Measurements from ENCODE around the gene GNAS.
"Not testable (repeated sequence)": the region's sequence is repeated elsewhere in the genome, so short reads cannot be mapped to it uniquely, and the experiment has no call there.

The GNAS gene

GRCh38 chr20:58938078-58938477, 85.6 kb downstream of the GNAS start:
- H3K4me3 ChIP-seq (ENCODE audit: low read depth, low read length) = no peak overlapping the region
- in situ Hi-C loops (cut with HindIII; ENCODE audit: low sequenced_read_pairs) = no loop called here
- TF ChIP-seq CTCF (IDR thresholded peaks at IDR 0.05; ENCODE audit: low read depth, low read length, missing control alignments) = no peak
- DNase-seq (ENCODE audit: low read depth) = no peak

- in situ Hi-C loops (cut with HindIII; ENCODE audit: low sequenced_read_pairs) = no loop called here
- no peak overlapping the region for H3K4me3 ChIP-seq (ENCODE audit: low read depth, low read length)
- no peak for DNase-seq (ENCODE audit: low read depth)
These were observed 86.0 kb downstream of the GNAS start for GRCh38 chr20:58938541-58938940.

GRCh38 chr20:58941471-58941870, 89.0 kb downstream of the GNAS start:
- H3K4me3 ChIP-seq (ENCODE audit: low read depth, low read length) = no peak overlapping the region
- no peak for TF ChIP-seq CTCF (IDR thresholded peaks at IDR 0.05; ENCODE audit: low read depth, low read length, missing control alignments)
- no peak for DNase-seq (ENCODE audit: low read depth)
- in situ Hi-C loops (cut with HindIII; ENCODE audit: low sequenced_read_pairs) = no loop called here

More at GRCh38 chr20:58938541-58938940, 86.0 kb downstream of the GNAS start:
- TF ChIP-seq CTCF (IDR thresholded peaks at IDR 0.05; ENCODE audit: low read depth, low read length, missing control alignments) = no peak

GRCh38 chr20:58942549-58942948, 90.0 kb downstream of the GNAS start:
- in situ Hi-C loops (cut with HindIII; ENCODE audit: low sequenced_read_pairs) = no loop called here

GRCh38 chr20:58944610-58945009, 92.1 kb downstream of the GNAS start:
- in situ Hi-C loops (cut with HindIII; ENCODE audit: low sequenced_read_pairs) = no loop called here
- no peak for TF ChIP-seq CTCF (IDR thresholded peaks at IDR 0.05; ENCODE audit: low read depth, low read length, missing control alignments)
- no peak for DNase-seq (ENCODE audit: low read depth)
- no peak overlapping the region for H3K4me3 ChIP-seq (ENCODE audit: low read depth, low read length)

More at GRCh38 chr20:58942549-58942948, 90.0 kb downstream of the GNAS start:
- no peak for TF ChIP-seq CTCF (IDR thresholded peaks at IDR 0.05; ENCODE audit: low read depth, low read length, missing control alignments)
- no peak for DNase-seq (ENCODE audit: low read depth)
- no peak overlapping the region for H3K4me3 ChIP-seq (ENCODE audit: low read depth, low read length)

- no peak overlapping the region for H3K4me3 ChIP-seq (ENCODE audit: low read depth, low read length)
These were observed 93.6 kb downstream of the GNAS start for GRCh38 chr20:58945965-58946631.

GRCh38 chr20:58947797-58948388, 95.4 kb downstream of the GNAS start:
- in situ Hi-C loops (cut with HindIII; ENCODE audit: low sequenced_read_pairs); DNase-seq (ENCODE audit: low read depth); H3K4me3 ChIP-seq (ENCODE audit: low read depth, low read length): not testable (repeated sequence)

More at GRCh38 chr20:58945965-58946631, 93.6 kb downstream of the GNAS start:
- TF ChIP-seq CTCF (IDR thresholded peaks at IDR 0.05; ENCODE audit: low read depth, low read length, missing control alignments) = no peak
- in situ Hi-C loops (cut with HindIII; ENCODE audit: low sequenced_read_pairs) = no loop called here
- DNase-seq (ENCODE audit: low read depth) = no peak

Data from astrocyte of the cerebellum (primary cell).